Lower leg skin (tissue), 3 donors: ENCODE results near the gene PLEKHM1.

Source experiments
- POLR2A ChIP-seq, 2 donors: fragments of 450-650 bp; IDR thresholded peaks; one replicate each; pipeline ENCODE4 v1.6.1; 2016 to 2017; ENCODE audit warnings: antibody characterized with exemption in 2 of 2, mild to moderate bottlenecking in 1 of 2, moderate library complexity in 1 of 2
- TF ChIP-seq, protein P1 (sequence below), 3 donors: fragments of 450-650 bp; IDR thresholded peaks; one replicate each; pipeline ENCODE4 v1.5.1; 2016; ENCODE audit warnings: antibody characterized with exemption in 3 of 3, mild to moderate bottlenecking in 3 of 3, moderate library complexity in 2 of 3

- TF ChIP-seq, protein P1, sequence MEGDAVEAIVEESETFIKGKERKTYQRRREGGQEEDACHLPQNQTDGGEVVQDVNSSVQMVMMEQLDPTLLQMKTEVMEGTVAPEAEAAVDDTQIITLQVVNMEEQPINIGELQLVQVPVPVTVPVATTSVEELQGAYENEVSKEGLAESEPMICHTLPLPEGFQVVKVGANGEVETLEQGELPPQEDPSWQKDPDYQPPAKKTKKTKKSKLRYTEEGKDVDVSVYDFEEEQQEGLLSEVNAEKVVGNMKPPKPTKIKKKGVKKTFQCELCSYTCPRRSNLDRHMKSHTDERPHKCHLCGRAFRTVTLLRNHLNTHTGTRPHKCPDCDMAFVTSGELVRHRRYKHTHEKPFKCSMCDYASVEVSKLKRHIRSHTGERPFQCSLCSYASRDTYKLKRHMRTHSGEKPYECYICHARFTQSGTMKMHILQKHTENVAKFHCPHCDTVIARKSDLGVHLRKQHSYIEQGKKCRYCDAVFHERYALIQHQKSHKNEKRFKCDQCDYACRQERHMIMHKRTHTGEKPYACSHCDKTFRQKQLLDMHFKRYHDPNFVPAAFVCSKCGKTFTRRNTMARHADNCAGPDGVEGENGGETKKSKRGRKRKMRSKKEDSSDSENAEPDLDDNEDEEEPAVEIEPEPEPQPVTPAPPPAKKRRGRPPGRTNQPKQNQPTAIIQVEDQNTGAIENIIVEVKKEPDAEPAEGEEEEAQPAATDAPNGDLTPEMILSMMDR (IDR thresholded peaks at IDR 0.05) = no peak
- no peak for TF ChIP-seq POLR2A (IDR thresholded peaks at IDR 0.05)
Measured at GRCh38 chr17:45435481-45435880, 55.0 kb downstream of the PLEKHM1 start.
